Kidney epithelial cell (primary cell): ENCODE measurements around the gene SH2D3A. TPM values are rescaled to one million over a fixed set of nuclear protein-coding genes. Genes with fewer than 3 reads are reported as not detected.

Experiments
- DNase-seq: peaks from one replicate; pipeline ENCODE4 v3.0.0-alpha.2; 2010; ENCODE audit warnings: low read depth
- H3K27me3 ChIP-seq: 2 replicates; pipeline ENCODE4 v1.6.0; 2011; ENCODE audit warnings: low read length; ENCODE audit not compliant: control insufficient read depth, insufficient read depth
- H3K36me3 ChIP-seq: 2 replicates; pipeline ENCODE4 v1.5.1; 2011; ENCODE audit warnings: low read length; ENCODE audit not compliant: control insufficient read depth, insufficient read depth
- H3K4me3 ChIP-seq: 2 replicates; pipeline ENCODE4 v1.5.1; 2011; ENCODE audit warnings: low read depth, mild to moderate bottlenecking, control low read depth, low read length
- CTCF ChIP-seq: IDR thresholded peaks from 2 replicates; pipeline ENCODE4 v1.5.1; 2011; ENCODE audit warnings: mild to moderate bottlenecking, moderate library complexity, low read length, control low read depth, inconsistent platforms; ENCODE audit not compliant: insufficient read depth, poor library complexity, severe bottlenecking
- total RNA-seq: library from RNA; depleted of rRNA; stranded (reverse); fragments of >200 nt; gene quantifications from 2 replicates; pipeline ENCODE4 v1.2.3, GENCODE V29; 2015

Gene SH2D3A
- total RNA-seq, 1 donor from 2014 or later: 40.0 TPM

DNA sequence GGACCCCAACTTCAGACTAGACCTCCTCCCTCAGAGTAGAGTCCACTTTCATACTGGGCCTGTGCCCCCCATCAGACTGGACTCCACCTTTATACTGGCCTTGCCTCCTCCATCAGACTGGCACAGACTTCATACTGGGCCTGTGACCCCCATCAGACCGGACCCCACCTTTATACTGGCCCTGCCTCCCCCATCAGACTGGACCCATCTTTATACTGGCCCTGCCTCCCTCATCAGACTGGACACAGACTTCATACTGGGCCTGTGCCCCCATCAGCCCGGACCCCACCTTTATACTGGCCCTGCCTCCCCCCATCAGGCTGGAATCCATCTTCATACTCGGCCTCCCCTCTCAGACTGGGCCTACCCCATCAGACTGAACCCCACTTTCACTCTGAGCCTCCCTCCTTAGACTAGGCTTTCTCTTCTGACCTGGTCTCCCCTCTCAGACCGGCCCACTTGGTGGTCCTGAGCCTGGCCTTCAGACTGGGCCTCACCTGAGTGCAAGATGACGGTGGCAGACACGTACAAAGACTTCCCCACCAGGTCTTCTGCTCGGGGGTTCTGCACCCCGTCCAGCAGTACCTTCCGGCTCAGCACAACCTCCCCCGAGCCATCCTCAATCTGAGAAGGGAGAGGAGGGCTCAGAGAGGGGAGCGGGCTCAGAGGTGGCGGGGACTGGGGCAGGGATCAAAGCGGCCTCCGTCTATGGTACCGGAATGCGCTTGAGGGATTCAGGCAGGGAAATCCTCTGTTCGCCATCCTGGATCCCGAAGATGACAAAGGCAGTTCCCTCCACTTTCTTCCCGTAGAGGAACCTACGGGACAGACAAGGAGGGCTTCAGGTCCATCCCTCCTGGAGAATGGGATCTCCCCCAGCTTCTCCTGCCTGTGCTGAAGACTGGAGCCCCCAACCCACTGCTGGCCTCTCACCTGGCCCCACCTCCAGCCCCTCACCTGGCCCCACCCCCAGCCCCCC, 54.3 kb downstream of the SH2D3A start:
- Histone ChIP-seq H3K4me3 (no peak overlapping the region), H3K27me3 (peaks cover 22% of the 10 kb centered on the region), H3K36me3 (no peaks in the 10 kb centered on the region)
- no peak for TF ChIP-seq CTCF
- DNase-seq: no peak

DNA sequence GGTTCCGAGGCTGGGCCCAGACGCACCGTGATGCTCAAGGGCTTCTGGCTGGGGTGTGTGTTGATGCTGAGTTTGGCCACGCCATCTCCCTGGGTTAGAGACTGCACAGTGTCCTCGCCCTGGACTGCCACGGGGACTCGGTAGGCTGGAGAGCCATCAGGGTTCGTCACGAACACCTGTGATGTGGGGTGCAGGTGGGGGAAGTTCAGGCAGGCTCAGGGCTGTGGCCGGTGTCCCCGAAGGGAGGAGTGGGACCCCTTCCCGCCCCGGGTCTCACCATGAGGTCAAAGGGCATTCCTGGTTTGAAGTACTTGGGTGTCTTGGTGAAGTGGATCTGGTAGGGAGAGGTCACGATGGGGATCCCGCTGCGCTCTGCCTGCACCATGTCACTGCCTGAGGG, 55.0 kb downstream of the SH2D3A start:
- Histone ChIP-seq H3K4me3 (no peak overlapping the region), H3K36me3 (no peaks in the 10 kb centered on the region), H3K27me3 (peaks cover 25% of the 10 kb centered on the region)
- no peak for DNase-seq
- TF ChIP-seq CTCF: no peak

GRCh38 chr19:6711605-6712004, 55.6 kb downstream of the SH2D3A start:
- no peak for TF ChIP-seq CTCF
- H3K4me3 ChIP-seq: no peak overlapping the region
- no peak for DNase-seq

DNA sequence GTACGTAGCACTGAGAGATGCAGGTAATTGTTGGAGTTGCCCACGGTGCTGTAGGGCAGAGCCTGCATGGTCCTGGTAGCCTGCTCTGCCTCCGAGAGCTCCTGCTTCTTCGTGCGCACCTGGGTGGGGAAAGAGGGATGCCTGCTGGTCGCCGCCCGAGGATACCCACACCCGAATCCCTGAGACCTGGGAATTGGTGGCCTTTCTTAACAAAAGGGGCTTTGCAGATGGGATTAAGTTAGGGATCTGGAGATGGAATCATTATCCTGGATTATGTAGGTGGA, 56.2 kb downstream of the SH2D3A start:
- peaks cover 25% of the 10 kb centered on the region for H3K27me3 ChIP-seq
- H3K4me3 ChIP-seq: no peak overlapping the region
- no peak for DNase-seq
- no peaks in the 10 kb centered on the region for H3K36me3 ChIP-seq
- TF ChIP-seq CTCF: no peak

More at GRCh38 chr19:6711605-6712004, 55.6 kb downstream of the SH2D3A start:
- no peaks in the 10 kb centered on the region for H3K36me3 ChIP-seq
- H3K27me3 ChIP-seq: peaks cover 25% of the 10 kb centered on the region

- no peaks in the 10 kb centered on the region for H3K36me3 ChIP-seq
- peak; percentile 30 for TF ChIP-seq CTCF
- DNase-seq: no peak
- peaks cover 25% of the 10 kb centered on the region for H3K27me3 ChIP-seq
- H3K4me3 ChIP-seq: no peak overlapping the region
Measured at GRCh38 chr19:6710273-6711077, 56.8 kb downstream of the SH2D3A start.
